Psoas muscle (tissue), 8 donors: ENCODE results near the gene RPL12. TPM values are rescaled to one million over a fixed set of nuclear protein-coding genes. Genes with fewer than 3 reads are reported as not detected.
A peak's percentile ranks its signal among the peaks of the same experiment; 100 is the strongest.

Experiments
- ATAC-seq, 4 donors: fragments of 200-7000 bp; cut with Tn5 transposase; one replicate each; pipeline ENCODE4 v1.9.1; 2020; ENCODE audit warnings: moderate library complexity in 3 of 4, mild to moderate bottlenecking in 2 of 4
- DNase-seq, 2 donors: peaks; one replicate each; pipeline ENCODE4 v3.0.0-alpha.2; 2020
- H3K27ac ChIP-seq: fragments of 200-600 bp; one replicate; pipeline ENCODE4 v1.8.0; 2022
- H3K27me3 ChIP-seq, 3 donors: fragments of 200-600 bp in 1 of 3; one replicate each; pipeline versions ENCODE4 v1.6.1 to v1.8.0; 2013 to 2022; ENCODE audit warnings: low read length in 2 of 3, mild to moderate bottlenecking in 2 of 3, moderate library complexity in 1 of 3; ENCODE audit not compliant: insufficient read depth in 3 of 3
- H3K36me3 ChIP-seq, 2 donors: fragments of 200-600 bp in 1 of 2; one replicate each; pipeline versions ENCODE4 v1.6.1 to v1.8.0; 2013 to 2022; ENCODE audit warnings: low read depth in 1 of 2, mild to moderate bottlenecking in 1 of 2, moderate library complexity in 1 of 2; ENCODE audit not compliant: insufficient read depth in 1 of 2
- H3K4me1 ChIP-seq: fragments of 200-600 bp; one replicate; pipeline ENCODE4 v1.8.0; 2022
- H3K4me3 ChIP-seq: fragments of 200-600 bp; one replicate; pipeline ENCODE4 v1.8.0; 2022; ENCODE audit warnings: mild to moderate bottlenecking
- H3K9me3 ChIP-seq: fragments of 200-600 bp; one replicate; pipeline ENCODE4 v1.8.0; 2022
- CTCF ChIP-seq: fragments of 200-600 bp; IDR thresholded peaks from one replicate; pipeline ENCODE4 v1.8.0; 2022; ENCODE audit warnings: antibody characterized with exemption
- WGBS, 3 donors: extraction: QIAGEN DNeasy Blood & Tissue Kit; methylation state at CpG; one replicate each; pipeline versions ENCODE4 v1.1.6 to v1.1.7; 2013; 5-methylcytosine and 5-hydroxymethylcytosine counted together
- intact Hi-C, 2 donors: fragments of 100-400 bp; cut with DNase I; formaldehyde crosslinking; loops; one replicate each; pipeline versions ENCODE4 v1.11.0 to v1.14.2; 2022
- polyA plus RNA-seq, 3 donors: library from polyadenylated mRNA; stranded (reverse); fragments of 200-250 nt; gene quantifications; one replicate each; pipeline ENCODE4 v1.2.3, GENCODE V29; 2013
- total RNA-seq, 4 donors: library from RNA; stranded (reverse); fragmentation: NEBNext Ultra II Directional in 2 of 4; extraction: Animal tissue kit (Norgen Biotek cat#: 25700) in 2 of 4; gene quantifications; one replicate each; pipeline versions ENCODE4 v1.2.1 to v1.2.4, GENCODE V29; 2021 to 2023
- donor health status: healthy with polysubstance abuse.
- donor health status: DM: no; HTN: no; CAD: no; lungs with moderate emphysema.
- donor health status: Bipolar disorder and iron deficiency.
- donor health status: healthy.
- donor health status: DM: yes; HTN: yes; CAD: no.
- donor health status: DM: no; HTN: no; CAD: no.
- donor health status: DM: no; HTN: no; CAD: no.
- donor health status: DM: yes; HTN: yes; CAD: no.

Gene RPL12
- total and polyA plus RNA-seq, 7 donors: 748 to 2,317 (median 1,111) TPM

- intact Hi-C loops: no loop called here
- peaks cover 0 to 99% of the 10 kb centered on the region in 2 donors for H3K36me3 ChIP-seq
These were observed 38.4 kb upstream of the RPL12 start for GRCh38 chr9:127489471-127490115.

GRCh38 chr9:127488946-127489345, 37.7 kb upstream of the RPL12 start:
- Histone ChIP-seq H3K4me3 (no peak overlapping the region), H3K27me3 (no peaks in the 10 kb centered on the region), H3K27ac (no peak overlapping the region), H3K36me3 (peaks cover 0 to 99% of the 10 kb centered on the region in 2 donors), H3K4me1 (no peaks in the 10 kb centered on the region), H3K9me3 (no peaks in the 10 kb centered on the region)
- TF ChIP-seq CTCF: no peak
- intact Hi-C loops: no loop called here
- ATAC-seq (no peak), DNase-seq (peak in 1 of 2 donors; percentile 15)
- WGBS, 3 donors: 81 to 91% (median 86%) methylated on average over 8 of the region's 8 CpGs

More at GRCh38 chr9:127489471-127490115, 38.4 kb upstream of the RPL12 start:
- Histone ChIP-seq H3K4me3 (no peak overlapping the region), H3K4me1 (no peaks in the 10 kb centered on the region), H3K9me3 (no peaks in the 10 kb centered on the region), H3K27ac (no peak overlapping the region), H3K27me3 (no peaks in the 10 kb centered on the region)
- ATAC-seq (no peak), DNase-seq (no peak)
- TF ChIP-seq CTCF: no peak
- 76 to 80% (median 77%) methylated on average over 21 to 22 of the region's 22 CpGs for WGBS, 3 donors

GRCh38 chr9:127485995-127486394, 34.8 kb upstream of the RPL12 start:
- 84 to 85% (median 84%) methylated on average over 11 of the region's 11 CpGs for WGBS, 3 donors
- TF ChIP-seq CTCF: no peak
- H3K4me3 ChIP-seq: no peak overlapping the region
- no peak for ATAC-seq
- H3K27me3 ChIP-seq: no peaks in the 10 kb centered on the region
- DNase-seq: no peak
- intact Hi-C loops: no loop called here
- H3K9me3 ChIP-seq: no peaks in the 10 kb centered on the region
- H3K4me1 ChIP-seq: no peaks in the 10 kb centered on the region
- peaks cover 3 to 99% of the 10 kb centered on the region in 2 donors for H3K36me3 ChIP-seq
- no peak overlapping the region for H3K27ac ChIP-seq

GRCh38 chr9:127482662-127483061, 31.5 kb upstream of the RPL12 start:
- intact Hi-C loops: no loop called here
- TF ChIP-seq CTCF: no peak
- Histone ChIP-seq H3K9me3 (no peaks in the 10 kb centered on the region), H3K4me1 (no peaks in the 10 kb centered on the region), H3K27me3 (no peaks in the 10 kb centered on the region), H3K36me3 (peaks cover 6 to 98% of the 10 kb centered on the region in 2 donors), H3K4me3 (no peak overlapping the region), H3K27ac (no peak overlapping the region)
- 96 to 98% (median 97%) methylated on average over 9 of the region's 9 CpGs for WGBS, 3 donors
- no peak for ATAC-seq
- no peak for DNase-seq
